Kasumi-1 (cell line): ENCODE measurements around the gene NCOR1.
"Not testable (repeated sequence)": the region's sequence is repeated elsewhere in the genome, so short reads cannot be mapped to it uniquely, and the experiment has no call there.

Source experiments
- DNase-seq, 2 experiments: peaks; one replicate each; lab custom pipeline; 2025; lab: John Stamatoyannopoulos, UW

NCOR1 gene

GRCh38 chr17:16086957-16087356 lies 128.4 kb downstream of the NCOR1 start:
- DNase-seq, result no peak

- DNase-seq, result no peak
These were observed 130.2 kb downstream of the NCOR1 start for GRCh38 chr17:16085066-16085699.

- DNase-seq, result no peak
These were observed 132.1 kb downstream of the NCOR1 start for GRCh38 chr17:16083223-16083622.

GRCh38 chr17:16081507-16082087 lies 133.7 kb downstream of the NCOR1 start:
- no peak for DNase-seq

- DNase-seq, result no peak
These were observed 135.0 kb downstream of the NCOR1 start for GRCh38 chr17:16080366-16080765.

- DNase-seq, result no peak
These were observed 139.4 kb downstream of the NCOR1 start for GRCh38 chr17:16075949-16076348.

GRCh38 chr17:16074423-16074822 lies 140.9 kb downstream of the NCOR1 start:
- no peak for DNase-seq

GRCh38 chr17:16073845-16074244 lies 141.5 kb downstream of the NCOR1 start:
- no peak for DNase-seq

GRCh38 chr17:16072031-16072430 lies 143.3 kb downstream of the NCOR1 start:
- no peak for DNase-seq

GRCh38 chr17:16068323-16068722 lies 147.0 kb downstream of the NCOR1 start:
- DNase-seq, result no peak

- DNase-seq, result no peak
These were observed 149.2 kb downstream of the NCOR1 start for GRCh38 chr17:16066125-16066524.

- no peak for DNase-seq
These were observed 153.7 kb downstream of the NCOR1 start for GRCh38 chr17:16061631-16062030.

GRCh38 chr17:16055139-16055538 lies 160.2 kb downstream of the NCOR1 start:
- DNase-seq, result not testable (repeated sequence)

GRCh38 chr17:16052486-16052885 lies 162.8 kb downstream of the NCOR1 start:
- no peak for DNase-seq

GRCh38 chr17:16050844-16051243 lies 164.5 kb downstream of the NCOR1 start:
- no peak for DNase-seq

- no peak for DNase-seq
These were observed 166.4 kb downstream of the NCOR1 start for GRCh38 chr17:16048811-16049449.

GRCh38 chr17:16046966-16047365 lies 168.4 kb downstream of the NCOR1 start:
- DNase-seq, result no peak

GRCh38 chr17:16044487-16044886 lies 170.8 kb downstream of the NCOR1 start:
- no peak for DNase-seq

GRCh38 chr17:16040710-16041251 lies 174.6 kb downstream of the NCOR1 start:
- no peak for DNase-seq

GRCh38 chr17:16037636-16038035 lies 177.7 kb downstream of the NCOR1 start:
- DNase-seq, result no peak

- no peak for DNase-seq
These were observed 179.1 kb downstream of the NCOR1 start for GRCh38 chr17:16036261-16036660.

- DNase-seq, result no peak
These were observed 181.5 kb downstream of the NCOR1 start for GRCh38 chr17:16033729-16034349.
